ENCODE data around the gene SHOC2.

DNA sequence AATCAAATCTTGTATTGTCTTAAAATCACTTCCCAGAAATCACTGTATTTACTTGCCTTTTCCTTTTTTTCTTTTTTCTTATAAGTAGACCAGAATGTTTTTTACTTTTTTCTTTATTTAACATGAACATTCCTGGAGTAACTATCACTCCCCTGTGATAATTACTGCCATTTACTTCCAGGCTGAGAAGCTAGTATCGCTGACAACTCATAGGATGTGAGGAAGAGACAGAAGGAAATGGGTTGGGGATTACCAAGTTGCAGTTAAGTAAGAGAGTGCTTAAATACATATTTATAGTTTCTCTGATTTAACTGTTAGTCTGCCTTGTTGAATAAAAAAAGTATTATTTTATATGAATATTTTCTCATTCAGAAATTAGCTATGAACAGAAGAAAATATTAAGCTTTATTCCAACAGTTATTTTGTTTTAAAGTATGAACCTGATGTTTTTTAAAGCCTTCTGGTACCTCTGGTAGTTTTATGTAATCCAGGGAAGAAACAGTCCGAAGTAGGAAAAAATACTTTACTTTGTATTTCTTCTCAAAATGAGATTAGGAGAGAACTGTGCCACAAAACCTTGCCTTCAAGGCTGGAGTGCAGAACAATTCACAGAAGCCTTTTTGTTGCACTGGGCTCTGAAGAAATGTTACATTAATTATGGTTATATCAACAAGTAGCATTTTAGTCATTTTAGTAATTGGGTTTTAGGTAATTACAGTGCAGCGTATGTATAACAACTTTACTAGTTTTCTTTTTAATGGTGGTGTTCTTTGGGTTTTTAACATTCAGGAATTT, 72.8 kb downstream of the SHOC2 start:
- no peak for TF ChIP-seq POLR2A (IDR thresholded peaks at IDR 0.05)
- TF ChIP-seq, protein P1, sequence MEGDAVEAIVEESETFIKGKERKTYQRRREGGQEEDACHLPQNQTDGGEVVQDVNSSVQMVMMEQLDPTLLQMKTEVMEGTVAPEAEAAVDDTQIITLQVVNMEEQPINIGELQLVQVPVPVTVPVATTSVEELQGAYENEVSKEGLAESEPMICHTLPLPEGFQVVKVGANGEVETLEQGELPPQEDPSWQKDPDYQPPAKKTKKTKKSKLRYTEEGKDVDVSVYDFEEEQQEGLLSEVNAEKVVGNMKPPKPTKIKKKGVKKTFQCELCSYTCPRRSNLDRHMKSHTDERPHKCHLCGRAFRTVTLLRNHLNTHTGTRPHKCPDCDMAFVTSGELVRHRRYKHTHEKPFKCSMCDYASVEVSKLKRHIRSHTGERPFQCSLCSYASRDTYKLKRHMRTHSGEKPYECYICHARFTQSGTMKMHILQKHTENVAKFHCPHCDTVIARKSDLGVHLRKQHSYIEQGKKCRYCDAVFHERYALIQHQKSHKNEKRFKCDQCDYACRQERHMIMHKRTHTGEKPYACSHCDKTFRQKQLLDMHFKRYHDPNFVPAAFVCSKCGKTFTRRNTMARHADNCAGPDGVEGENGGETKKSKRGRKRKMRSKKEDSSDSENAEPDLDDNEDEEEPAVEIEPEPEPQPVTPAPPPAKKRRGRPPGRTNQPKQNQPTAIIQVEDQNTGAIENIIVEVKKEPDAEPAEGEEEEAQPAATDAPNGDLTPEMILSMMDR (IDR thresholded peaks at IDR 0.05), result no peak

All from Peyer's patch (tissue), 4 donors.